AG09309 (cell line): Measurements from ENCODE around the gene TRABD.

Experiments
- DNase-seq: peaks from one replicate; pipeline ENCODE4 v3.0.0-alpha.2; 2010; ENCODE audit warnings: low read depth
- H3K4me3 ChIP-seq: 2 replicates; pipeline ENCODE4 v1.5.1; 2011; ENCODE audit warnings: mild to moderate bottlenecking, low read depth, low read length, moderate library complexity; ENCODE audit not compliant: control insufficient read depth
- CTCF ChIP-seq: IDR thresholded peaks from 2 replicates; pipeline ENCODE4 v1.5.1; 2011; ENCODE audit warnings: mild to moderate bottlenecking, low read depth, low read length, inconsistent platforms; ENCODE audit not compliant: insufficient read depth, control insufficient read depth; ENCODE audit errors: missing control alignments

The TRABD gene

GRCh38 chr22:50180727-50181521 is 4.8 kb upstream of the TRABD start:
- DNase-seq = no peak
- no peak overlapping the region for H3K4me3 ChIP-seq
- no peak for TF ChIP-seq CTCF

DNA sequence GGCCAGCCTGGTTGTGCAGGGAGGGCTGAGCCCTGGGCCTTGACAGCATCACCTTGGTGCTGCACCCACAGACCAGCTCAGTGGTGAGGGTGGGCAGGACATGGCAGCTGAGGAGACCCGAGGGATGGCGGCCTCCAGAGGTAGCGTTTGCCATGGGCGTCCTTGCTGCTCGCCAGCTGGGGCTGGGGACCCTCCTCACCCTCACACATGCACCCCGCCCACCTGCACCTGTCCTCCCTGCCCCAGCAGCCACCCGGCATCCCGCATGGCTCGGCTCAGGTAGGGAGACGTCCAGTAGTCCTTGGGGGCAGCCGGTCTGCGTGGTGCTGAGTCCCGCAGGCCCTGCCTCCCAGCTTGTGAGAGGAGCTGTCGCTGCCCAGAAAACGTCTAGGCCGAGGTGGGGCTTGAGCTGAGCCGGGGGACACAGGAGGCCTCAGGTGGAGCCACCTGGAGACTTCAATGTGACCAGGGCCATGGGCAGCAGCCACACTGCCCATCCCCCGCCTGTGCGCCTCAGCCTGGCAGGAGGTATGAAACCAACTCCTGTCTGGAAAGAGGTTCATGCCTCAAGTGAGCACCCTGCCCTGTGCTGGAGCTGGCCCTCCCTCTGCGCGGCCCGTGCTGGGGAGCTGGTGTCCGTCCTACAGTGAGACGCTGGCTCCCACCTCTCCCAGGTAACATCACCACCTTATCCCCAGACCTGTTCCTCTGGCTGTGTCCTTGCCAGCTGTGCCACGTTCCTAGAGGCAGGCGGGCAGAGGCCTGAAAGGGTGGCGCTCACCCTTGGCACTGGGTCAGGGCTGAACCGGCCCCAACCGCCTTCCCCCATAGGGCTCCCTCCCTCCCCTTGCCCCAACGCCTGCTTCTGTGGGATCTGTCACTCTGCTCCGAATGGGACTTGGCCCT is 3.3 kb upstream of the TRABD start:
- no peak overlapping the region for H3K4me3 ChIP-seq
- DNase-seq = no peak
- no peak for TF ChIP-seq CTCF

DNA sequence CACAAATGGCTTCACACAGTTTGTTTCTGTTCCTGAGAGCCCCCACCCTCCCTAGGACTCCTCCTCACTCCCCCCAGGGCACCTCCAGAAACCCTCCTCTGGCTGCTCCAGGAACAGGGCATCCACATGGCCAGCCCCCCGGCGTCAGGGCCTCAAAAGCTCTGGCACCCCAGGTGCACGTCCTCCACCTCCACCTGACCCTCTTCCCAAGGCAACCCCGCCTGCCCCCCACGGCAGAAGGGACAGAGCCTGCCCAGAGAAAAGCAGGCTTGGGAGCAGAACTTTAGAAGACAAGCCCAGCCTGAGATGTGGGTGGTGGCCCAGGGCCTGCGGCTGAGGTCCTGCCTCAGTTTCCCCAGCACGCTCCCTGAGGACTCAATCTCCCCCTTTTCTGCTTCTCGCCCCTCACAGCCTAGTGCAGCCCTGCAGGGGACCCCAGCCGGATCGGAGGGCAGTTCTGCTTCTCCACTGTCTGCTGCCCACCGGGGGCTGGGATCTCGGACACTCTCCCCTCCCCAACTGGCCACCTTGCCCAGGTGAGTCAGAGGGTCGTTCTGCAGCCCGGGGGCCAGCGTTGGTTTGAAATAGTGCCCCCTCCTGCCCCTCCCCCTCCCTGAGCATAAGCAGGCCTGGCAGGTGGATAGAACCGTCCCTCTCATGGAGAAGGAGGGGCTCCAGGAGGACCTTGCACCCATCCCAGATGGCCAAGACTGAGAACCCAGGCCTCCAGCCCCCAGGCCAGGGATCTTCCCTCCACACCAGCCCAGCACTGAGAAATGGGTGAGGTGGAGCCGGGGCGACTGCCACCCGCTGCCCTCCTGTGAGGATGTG is 2.4 kb upstream of the TRABD start:
- no peak for TF ChIP-seq CTCF
- no peak overlapping the region for H3K4me3 ChIP-seq
- no peak for DNase-seq

GRCh38 chr22:50184004-50184901 is 1.5 kb upstream of the TRABD start:
- no peak for TF ChIP-seq CTCF
- no peak overlapping the region for H3K4me3 ChIP-seq
- no peak for DNase-seq

- DNase-seq = no peak
- H3K4me3 ChIP-seq = peak overlapping the region; percentile 56
- TF ChIP-seq CTCF = no peak
Observed at GRCh38 chr22:50184902-50185374, 775 bp upstream of the TRABD start.
